WERI-Rb-1 (cell line): ENCODE data around the gene IPO9.

Experiments
- DNase-seq: peaks from one replicate; pipeline ENCODE4 v3.0.0-alpha.2; 2020
- H3K27ac ChIP-seq: fragments of 250-450 bp; sonication (Bioruptor Pico); 2 replicates; pipeline ENCODE4 v1.5.1; 2020; ENCODE audit warnings: mild to moderate bottlenecking, moderate library complexity
- H3K27me3 ChIP-seq: fragments of 250-450 bp; sonication (Bioruptor Pico); 2 replicates; pipeline ENCODE4 v1.5.1; 2021; ENCODE audit warnings: mild to moderate bottlenecking, low read depth, moderate library complexity; ENCODE audit not compliant: insufficient read depth, severe bottlenecking
- H3K36me3 ChIP-seq: fragments of 250-450 bp; sonication (Bioruptor Pico); 2 replicates; pipeline ENCODE4 v1.5.1; 2020; ENCODE audit warnings: mild to moderate bottlenecking, moderate library complexity
- H3K4me3 ChIP-seq: 2 replicates; pipeline ENCODE4 v1.5.1; 2011; ENCODE audit warnings: low read depth, mild to moderate bottlenecking, control low read depth, low read length
- H3K9me3 ChIP-seq: fragments of 250-450 bp; sonication (Bioruptor Pico); 2 replicates; pipeline ENCODE4 v1.5.1; 2021; ENCODE audit warnings: mild to moderate bottlenecking, moderate library complexity; ENCODE audit not compliant: severe bottlenecking
- CTCF ChIP-seq: IDR thresholded peaks from 2 replicates; pipeline ENCODE4 v1.5.1; 2011; ENCODE audit warnings: low read depth, mild to moderate bottlenecking, control low read depth, inconsistent platforms, low read length

Gene IPO9

GRCh38 chr1:201906336-201906735 is 77.4 kb downstream of the IPO9 start:
- no peak for TF ChIP-seq CTCF
- Histone ChIP-seq H3K9me3 (no peaks in the 10 kb centered on the region), H3K27ac (no peak overlapping the region), H3K27me3 (no peaks in the 10 kb centered on the region), H3K36me3 (no peaks in the 10 kb centered on the region), H3K4me3 (no peak overlapping the region)
- peak; percentile 24 for DNase-seq

- H3K9me3 ChIP-seq: no peaks in the 10 kb centered on the region
- TF ChIP-seq CTCF: no peak
- H3K27me3 ChIP-seq: no peaks in the 10 kb centered on the region
- no peak for DNase-seq
- H3K36me3 ChIP-seq: no peaks in the 10 kb centered on the region
- H3K27ac ChIP-seq: no peak overlapping the region
- no peak overlapping the region for H3K4me3 ChIP-seq
Observed at GRCh38 chr1:201907621-201908020, 78.7 kb downstream of the IPO9 start.

GRCh38 chr1:201911826-201912571 is 83.0 kb downstream of the IPO9 start:
- Histone ChIP-seq H3K4me3 (no peak overlapping the region), H3K27ac (no peak overlapping the region), H3K36me3 (no peaks in the 10 kb centered on the region), H3K9me3 (no peaks in the 10 kb centered on the region), H3K27me3 (no peaks in the 10 kb centered on the region)
- no peak for TF ChIP-seq CTCF
- no peak for DNase-seq

GRCh38 chr1:201912832-201913231 is 83.9 kb downstream of the IPO9 start:
- H3K9me3 ChIP-seq: no peaks in the 10 kb centered on the region
- H3K36me3 ChIP-seq: no peaks in the 10 kb centered on the region
- no peaks in the 10 kb centered on the region for H3K27me3 ChIP-seq
- TF ChIP-seq CTCF: no peak
- DNase-seq: no peak
- no peak overlapping the region for H3K27ac ChIP-seq
- H3K4me3 ChIP-seq: no peak overlapping the region

GRCh38 chr1:201914456-201915235 is 85.7 kb downstream of the IPO9 start:
- Histone ChIP-seq H3K9me3 (no peaks in the 10 kb centered on the region), H3K36me3 (no peaks in the 10 kb centered on the region), H3K27ac (no peak overlapping the region), H3K4me3 (no peak overlapping the region), H3K27me3 (no peaks in the 10 kb centered on the region)
- TF ChIP-seq CTCF: no peak
- no peak for DNase-seq
